Posterior vena cava (tissue), 2 donors: ENCODE data around the gene DNAJC1. TPM values are rescaled to one million over a fixed set of nuclear protein-coding genes. Genes with fewer than 3 reads are reported as not detected.

ENCODE experiments used
- DNase-seq: peaks from one replicate; pipeline ENCODE4 v3.0.0-alpha.2; 2020; ENCODE audit warnings: low spot score
- intact Hi-C, 2 donors: fragments of 100-400 bp; cut with DNase I; formaldehyde crosslinking; loops; one replicate each; pipeline versions ENCODE4 v1.14.1 to v1.14.2; 2022 to 2023
- total RNA-seq, 2 donors: library from RNA; stranded (reverse); fragmentation: NEBNext Ultra II Directional; extraction: Animal tissue kit (Norgen Biotek cat#: 25700); gene quantifications; one replicate each; pipeline ENCODE4 v1.2.1, GENCODE V29; 2021
- donor health status: DM: yes; HTN: yes; CAD: no.
- donor health status: DM: yes; HTN: yes; CAD: no.

DNAJC1 gene
- total RNA-seq, 2 donors from 2014 or later: 24.4 to 26.4 TPM

DNA sequence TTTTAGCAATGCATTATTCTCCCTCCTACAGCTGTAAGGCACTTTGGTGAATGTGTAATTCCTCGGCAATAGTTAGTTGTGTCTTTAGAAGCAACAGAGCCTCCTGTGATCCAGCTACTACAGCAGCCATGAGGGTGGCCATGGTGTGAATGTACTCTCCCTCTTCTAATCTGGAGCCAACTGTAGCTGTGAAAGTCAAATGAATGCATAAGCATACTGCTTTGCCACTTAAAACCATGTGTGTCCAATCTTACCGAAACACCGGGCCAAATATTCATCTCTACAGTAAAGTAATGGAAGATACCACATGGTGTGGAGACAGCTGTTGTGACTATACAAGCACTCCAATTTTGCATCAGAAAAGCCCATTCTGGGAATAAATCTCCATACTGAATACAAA lies 195.0 kb downstream of the DNAJC1 start:
- intact Hi-C loops: no loop called here
- DNase-seq: no peak

DNA sequence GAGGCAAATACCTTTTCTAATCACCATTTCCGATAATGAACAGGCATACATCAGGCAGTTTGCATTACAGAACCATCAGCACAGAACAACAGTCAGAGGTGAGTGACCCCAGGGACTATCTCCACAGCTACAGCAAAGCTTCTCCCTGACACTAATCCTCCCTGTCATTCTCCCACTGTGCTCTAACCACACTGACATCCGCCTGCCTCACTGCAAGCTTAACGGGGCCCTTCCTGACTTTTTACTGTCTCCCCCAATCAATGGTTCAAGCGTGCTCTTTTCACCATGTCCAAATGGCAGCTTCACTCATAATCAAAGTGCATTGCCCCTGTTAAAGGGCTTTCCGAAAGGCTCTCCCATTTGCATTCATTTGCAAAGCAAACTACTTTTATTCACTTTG lies 196.3 kb downstream of the DNAJC1 start:
- DNase-seq: no peak
- intact Hi-C loops: no loop called here

GRCh38 chr10:21803374-21803773 lies 200.2 kb downstream of the DNAJC1 start:
- intact Hi-C loops: no loop called here
- no peak for DNase-seq

GRCh38 chr10:21801609-21802008 lies 201.9 kb downstream of the DNAJC1 start:
- no peak for DNase-seq
- intact Hi-C loops: no loop called here

DNA sequence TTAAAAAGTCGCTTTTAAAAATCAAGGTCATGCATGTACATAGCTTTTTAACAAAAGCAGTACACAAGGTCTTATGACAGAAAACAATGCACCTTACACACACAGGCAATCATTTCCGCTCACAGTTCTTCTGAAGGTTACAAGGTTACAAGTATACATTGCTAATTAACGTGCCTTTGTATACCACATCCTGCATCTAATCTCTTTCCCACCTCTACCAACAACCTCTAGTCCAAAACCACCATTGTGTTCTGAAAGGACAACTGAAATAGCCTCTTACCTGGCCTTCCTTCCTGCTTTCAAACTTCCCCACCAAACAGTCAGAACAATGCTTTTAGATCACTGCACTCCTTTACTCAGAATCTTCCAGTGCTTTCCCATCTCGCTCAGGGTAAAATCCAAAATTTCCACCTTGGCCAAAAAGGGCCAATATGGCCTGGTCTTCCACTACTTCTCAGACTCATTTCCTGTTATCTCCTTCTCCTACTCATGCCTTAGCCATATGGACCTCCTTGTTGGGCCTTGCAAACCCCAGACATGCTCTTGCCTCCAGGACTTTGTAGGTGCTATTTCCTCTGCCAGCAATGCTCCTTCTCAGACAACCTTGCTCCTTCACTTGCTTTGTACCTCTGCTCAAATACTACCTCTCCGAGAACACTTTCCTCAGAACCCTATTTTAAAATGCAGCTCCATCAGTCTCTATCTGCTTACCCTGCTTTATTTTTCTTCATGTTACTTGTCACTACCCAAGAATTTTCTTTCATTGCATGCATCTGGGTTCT lies 205.4 kb downstream of the DNAJC1 start:
- intact Hi-C loops: no loop called here
- DNase-seq: no peak

DNA sequence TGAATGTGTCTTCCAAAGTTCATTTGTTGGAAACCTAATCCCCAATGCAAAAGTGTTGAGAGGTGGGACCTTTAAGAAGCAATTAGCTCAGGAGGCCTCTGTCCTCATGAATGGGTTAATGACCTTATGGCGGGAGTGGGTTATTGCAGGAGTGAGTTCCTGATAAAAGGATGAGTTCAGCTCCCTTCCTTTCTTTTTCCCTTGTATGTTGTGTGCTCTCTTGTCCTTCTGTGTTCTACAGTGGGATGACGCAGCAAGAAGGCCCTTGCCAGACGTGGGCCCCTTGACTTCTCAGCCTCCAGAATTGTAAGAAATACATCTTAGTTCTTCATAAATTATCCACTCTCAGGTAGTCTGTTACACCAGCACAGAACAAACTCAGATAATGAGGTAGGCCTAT lies 206.0 kb downstream of the DNAJC1 start:
- no peak for DNase-seq
- intact Hi-C loops: no loop called here

GRCh38 chr10:21791276-21791675 lies 212.3 kb downstream of the DNAJC1 start:
- intact Hi-C loops: no loop called here

DNA sequence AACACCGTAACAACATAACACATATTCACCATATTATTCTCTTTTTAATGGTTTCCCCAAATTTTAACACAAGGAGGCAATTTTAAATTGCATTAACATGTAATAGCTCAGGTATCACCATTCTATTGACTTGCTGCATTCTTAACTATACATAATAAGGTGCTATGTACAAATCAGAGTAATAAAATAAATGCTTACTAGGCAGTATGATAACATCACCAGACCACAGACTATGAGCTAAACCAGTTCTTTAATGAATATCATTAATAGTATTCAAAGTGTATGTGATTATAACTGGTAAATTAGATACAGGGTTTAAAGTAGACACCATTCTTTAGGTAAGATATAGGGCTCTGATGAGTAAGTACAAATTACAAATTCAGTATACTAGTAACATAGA lies 226.6 kb downstream of the DNAJC1 start:
- intact Hi-C loops: loop anchor here in 1 of 2 donors (10.0 kb wide), 1 partner anchor 812 kb away; no protein-coding TSS in a partner anchor
- DNase-seq: no peak

More at GRCh38 chr10:21791276-21791675, 212.3 kb downstream of the DNAJC1 start:
- no peak for DNase-seq

DNA sequence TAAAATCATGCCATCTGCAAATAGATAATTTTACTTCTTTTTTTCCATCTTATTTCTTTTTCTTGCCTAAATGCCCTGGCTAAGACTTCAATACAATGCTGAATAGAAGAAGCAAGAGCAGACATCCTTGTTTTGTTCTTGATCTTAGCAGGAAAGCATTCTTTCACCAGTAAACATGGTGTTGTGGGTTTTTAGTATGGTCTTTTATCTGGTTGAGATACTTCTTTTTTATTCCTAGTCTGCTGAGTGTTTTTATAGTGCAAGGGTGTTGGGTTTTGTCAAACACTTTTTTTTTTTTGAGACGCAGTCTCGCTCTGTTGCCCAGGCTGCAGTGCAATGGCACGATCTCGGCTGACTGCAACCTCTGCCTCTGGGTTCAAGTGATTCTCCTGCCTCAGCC lies 232.3 kb downstream of the DNAJC1 start:
- intact Hi-C loops: loop anchor here in 1 of 2 donors (10.0 kb wide), 1 partner anchor 806 kb away; no protein-coding TSS in a partner anchor
- DNase-seq: no peak

GRCh38 chr10:21769041-21769440 lies 234.5 kb downstream of the DNAJC1 start:
- intact Hi-C loops: no loop called here
- no peak for DNase-seq

- intact Hi-C loops: no loop called here
These were observed 238.9 kb downstream of the DNAJC1 start for GRCh38 chr10:21764466-21765189.

GRCh38 chr10:21760332-21760731 lies 243.2 kb downstream of the DNAJC1 start:
- intact Hi-C loops: no loop called here
- DNase-seq: no peak

More at GRCh38 chr10:21764466-21765189, 238.9 kb downstream of the DNAJC1 start:
- DNase-seq: no peak

- DNase-seq: no peak
- intact Hi-C loops: no loop called here
These were observed 244.3 kb downstream of the DNAJC1 start for GRCh38 chr10:21759232-21759631.

GRCh38 chr10:21758696-21759095 lies 244.8 kb downstream of the DNAJC1 start:
- intact Hi-C loops: no loop called here
- DNase-seq: no peak

- intact Hi-C loops: no loop called here
- DNase-seq: no peak
These were observed 245.3 kb downstream of the DNAJC1 start for GRCh38 chr10:21758239-21758638.

DNA sequence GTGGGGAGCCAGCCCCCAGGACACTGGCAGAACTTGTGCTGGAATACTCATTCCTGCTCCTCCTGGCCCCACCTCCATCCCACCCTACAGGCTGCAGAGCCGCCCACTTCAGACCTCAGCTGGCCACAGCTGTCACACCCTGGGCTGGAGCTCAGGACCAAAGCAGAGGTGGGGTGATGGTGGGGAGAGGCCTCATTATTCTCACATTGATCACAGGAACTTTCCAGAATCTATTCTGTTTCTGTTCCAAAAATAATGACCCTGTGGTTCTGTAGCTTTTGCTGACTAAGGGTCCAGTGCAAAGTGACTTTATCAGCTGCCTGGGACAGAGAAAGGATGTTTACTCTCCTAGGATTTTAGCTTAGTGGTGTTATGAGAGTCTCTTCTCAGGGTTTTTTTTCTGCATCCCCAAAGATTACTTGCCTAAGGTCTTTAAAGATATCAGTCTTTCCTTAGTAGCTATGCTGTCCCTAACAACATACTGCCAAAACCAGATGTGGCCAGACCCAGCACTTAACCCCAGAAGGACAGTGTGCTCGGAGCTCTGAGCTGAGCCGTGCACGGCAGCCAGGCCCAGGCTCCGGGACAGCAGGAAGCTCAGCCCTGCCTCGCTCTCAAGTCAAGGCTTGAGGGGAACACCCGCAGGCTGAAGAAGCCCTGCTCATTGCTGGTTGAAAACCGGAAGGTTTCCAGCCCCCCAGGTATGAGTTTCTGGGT lies 246.2 kb downstream of the DNAJC1 start:
- intact Hi-C loops: no loop called here
- DNase-seq: no peak

- no peak for DNase-seq
- intact Hi-C loops: no loop called here
These were observed 246.8 kb downstream of the DNAJC1 start for GRCh38 chr10:21756707-21757106.

- DNase-seq: no peak
- intact Hi-C loops: no loop called here
These were observed 249.0 kb downstream of the DNAJC1 start for GRCh38 chr10:21754410-21755011.

DNA sequence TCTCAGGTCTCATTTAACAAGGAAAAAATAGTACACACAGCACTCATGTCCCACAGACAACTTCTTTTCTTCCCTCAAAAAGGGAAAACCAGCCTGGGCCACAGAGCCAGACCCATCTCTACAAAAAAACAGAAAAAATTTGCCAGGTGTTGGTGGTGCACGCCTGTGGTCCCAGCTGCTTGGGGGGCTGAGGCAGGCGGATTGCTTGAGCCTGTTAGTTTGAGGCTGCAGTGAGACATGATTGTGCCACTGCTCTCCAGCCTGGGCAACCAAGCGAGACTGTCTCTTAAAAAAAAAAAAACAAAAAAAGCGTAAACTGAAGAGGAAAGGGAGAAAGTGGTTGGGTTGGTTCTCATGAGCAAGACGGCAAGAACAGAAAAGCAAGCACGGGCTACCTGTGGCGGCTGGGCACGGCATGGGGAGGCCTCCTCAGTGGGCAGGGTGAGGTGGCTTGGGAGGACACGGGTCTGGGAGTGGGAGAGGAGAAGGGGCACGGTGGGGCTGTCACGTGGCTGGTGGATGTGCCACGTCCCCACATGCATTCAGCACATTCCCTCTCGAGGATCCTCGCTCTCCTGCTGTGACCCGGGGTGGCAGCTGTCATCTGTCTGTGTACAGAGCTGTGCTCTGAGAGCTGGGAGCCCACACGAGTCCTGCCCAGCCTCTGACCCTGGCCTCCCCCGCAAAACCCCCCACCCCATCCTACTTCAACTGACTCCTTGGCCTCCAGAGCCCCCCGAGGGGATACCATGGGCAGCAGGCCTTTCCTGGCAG lies 249.8 kb downstream of the DNAJC1 start:
- DNase-seq: no peak
- intact Hi-C loops: no loop called here
